HG03139 (cell line): ENCODE results near the gene PPP1R18.

ENCODE experiments used
- ATAC-seq: cut with Tn5 transposase; IDR thresholded peaks from one replicate; pipeline ENCODE4 v1.9.1; 2021; ENCODE audit not compliant: unreplicated experiment

Gene PPP1R18

DNA sequence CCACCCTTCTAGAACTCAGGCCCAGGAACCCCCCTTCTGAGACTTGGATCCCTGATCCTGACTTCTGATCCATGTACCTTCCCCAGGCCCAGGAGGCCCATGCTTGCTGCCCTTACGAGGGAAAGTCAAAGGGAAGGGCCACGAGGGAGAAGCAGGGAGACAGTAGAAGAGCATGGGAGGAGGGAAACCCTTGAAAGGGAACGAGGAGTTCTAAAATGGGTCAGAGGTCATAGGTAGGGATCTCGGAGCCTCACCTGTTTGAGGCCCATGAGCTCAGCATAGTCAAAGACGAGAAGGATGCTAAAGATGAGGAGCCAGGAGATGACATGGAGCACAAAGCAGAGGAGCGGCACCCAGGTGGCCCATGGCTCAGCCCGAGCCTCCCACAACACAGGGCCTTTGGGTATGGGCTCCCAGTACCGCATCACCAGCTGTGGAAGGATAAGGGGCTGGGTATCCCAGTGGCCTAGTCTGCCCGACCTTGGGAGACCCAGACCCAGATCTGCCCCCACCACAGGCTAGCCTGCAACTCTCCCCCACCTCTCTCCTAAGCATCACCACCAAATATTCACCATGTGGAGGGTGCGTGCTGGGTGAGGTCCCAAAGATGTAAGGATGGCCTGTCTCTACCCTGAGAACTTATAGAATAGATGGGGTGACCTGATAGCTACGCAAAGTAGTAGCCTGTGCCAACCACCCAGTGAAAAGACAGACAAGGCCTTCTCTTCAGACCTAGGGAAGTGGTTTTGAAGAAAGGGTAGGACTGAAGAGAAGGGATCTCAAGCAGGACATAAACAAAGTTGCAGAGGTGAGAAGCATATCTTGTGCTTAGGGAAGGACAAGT, 2.8 kb upstream of the PPP1R18 start:
- ATAC-seq = no peak

GRCh38 chr6:30688569-30688968, 2.1 kb upstream of the PPP1R18 start:
- no peak for ATAC-seq

DNA sequence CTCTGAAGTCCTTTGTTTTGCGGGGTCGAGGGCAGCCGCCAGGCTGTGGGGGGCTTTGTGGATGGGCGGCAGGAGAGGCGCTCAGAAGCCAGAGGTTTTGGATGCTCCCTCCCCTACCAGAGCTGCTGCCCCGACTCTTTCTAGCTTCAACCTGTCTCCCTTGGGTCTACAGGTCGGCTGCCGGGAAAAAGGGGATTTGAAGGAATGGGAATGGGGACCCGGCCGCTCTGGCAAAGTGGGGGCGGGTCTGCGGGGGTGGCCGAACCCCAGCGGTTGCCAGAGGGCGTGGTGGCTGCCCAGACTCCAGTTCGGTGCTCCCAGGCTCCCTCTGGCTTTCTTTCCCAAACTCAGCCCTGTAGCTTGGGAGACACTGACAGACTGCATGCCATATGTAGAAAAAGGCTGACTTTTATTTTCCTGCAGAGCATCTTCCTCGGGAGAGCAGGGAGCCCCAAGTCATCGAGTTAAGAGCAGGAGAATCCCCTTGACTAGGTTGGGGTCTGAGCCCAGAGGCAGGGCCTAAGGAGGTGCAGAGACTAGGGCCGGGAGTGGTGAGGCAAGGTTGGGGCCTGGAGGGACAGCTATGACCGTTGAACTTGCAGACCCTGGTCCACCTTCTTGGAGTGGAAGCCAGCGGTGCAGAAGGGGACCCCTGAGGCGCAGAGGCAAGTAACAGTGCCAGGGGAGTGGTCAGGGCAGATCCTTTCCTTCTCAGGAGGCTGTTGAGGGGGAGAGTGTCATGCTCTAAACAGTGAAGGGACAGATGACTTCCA, 1.4 kb upstream of the PPP1R18 start:
- ATAC-seq = no peak

GRCh38 chr6:30686908-30687658, 638 bp upstream of the PPP1R18 start:
- peak; percentile 35 for ATAC-seq

DNA sequence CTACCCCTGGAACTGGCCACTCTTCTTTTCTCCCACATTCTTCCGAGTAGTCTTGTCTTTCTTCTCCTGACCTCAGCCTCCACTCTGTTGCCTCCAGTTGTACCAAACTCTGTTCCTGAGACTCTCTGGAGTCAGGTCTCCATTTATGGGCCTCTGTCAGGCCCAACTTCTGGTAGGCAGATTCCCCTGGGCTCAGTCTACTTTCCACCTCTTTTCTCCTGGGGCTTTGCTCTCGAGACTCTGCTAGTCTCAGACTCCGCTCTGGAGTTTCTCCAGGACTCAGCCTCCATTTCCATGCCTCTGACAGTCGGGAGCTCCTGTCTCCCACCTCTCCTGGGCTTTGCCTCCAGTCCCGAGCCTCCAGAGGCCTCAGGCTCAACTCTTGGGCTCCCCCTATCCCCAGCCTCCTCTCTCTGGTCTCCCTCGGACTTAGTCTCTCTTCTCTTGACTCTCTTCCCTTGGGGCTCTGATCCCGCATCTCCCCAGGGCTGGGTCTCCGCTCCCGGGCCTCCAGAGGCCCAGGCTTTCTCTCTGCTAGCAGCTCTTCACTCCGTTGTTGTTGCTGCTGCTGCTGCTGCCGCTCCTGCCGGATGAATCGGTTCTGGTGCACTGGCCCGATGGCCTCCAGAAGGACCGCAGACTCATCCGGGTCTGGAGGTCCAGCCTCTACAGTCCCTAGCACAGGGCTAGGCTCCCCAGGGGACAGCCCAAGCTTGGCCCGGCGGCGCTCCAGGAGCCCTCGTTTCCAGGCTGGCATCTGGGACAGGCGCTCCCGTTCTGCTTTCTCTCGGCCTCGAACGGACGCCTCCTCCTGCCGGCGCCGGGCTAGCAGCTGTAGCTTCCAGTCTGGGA, 1.1 kb downstream of the PPP1R18 start:
- no peak for ATAC-seq

- ATAC-seq = no peak
Measured at GRCh38 chr6:30684386-30685156, 1.9 kb downstream of the PPP1R18 start.

DNA sequence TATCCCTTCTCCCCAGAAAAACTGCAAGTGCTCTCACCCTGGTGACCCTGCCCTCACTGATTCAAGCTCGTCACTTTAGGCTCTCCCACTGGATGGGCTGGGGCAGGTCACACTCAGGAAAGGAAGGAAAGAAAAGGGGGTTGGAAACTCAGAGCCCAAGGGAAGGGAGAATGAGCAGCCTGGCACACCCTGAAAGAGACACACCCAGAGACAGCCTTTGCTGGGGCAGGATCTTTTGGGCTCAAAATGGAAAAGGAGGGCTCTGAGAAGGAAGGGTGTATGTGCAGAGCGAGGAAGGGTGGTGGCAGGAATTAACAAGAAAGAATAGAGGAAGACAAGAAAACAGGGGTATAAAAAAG, 2.5 kb downstream of the PPP1R18 start:
- ATAC-seq = no peak

DNA sequence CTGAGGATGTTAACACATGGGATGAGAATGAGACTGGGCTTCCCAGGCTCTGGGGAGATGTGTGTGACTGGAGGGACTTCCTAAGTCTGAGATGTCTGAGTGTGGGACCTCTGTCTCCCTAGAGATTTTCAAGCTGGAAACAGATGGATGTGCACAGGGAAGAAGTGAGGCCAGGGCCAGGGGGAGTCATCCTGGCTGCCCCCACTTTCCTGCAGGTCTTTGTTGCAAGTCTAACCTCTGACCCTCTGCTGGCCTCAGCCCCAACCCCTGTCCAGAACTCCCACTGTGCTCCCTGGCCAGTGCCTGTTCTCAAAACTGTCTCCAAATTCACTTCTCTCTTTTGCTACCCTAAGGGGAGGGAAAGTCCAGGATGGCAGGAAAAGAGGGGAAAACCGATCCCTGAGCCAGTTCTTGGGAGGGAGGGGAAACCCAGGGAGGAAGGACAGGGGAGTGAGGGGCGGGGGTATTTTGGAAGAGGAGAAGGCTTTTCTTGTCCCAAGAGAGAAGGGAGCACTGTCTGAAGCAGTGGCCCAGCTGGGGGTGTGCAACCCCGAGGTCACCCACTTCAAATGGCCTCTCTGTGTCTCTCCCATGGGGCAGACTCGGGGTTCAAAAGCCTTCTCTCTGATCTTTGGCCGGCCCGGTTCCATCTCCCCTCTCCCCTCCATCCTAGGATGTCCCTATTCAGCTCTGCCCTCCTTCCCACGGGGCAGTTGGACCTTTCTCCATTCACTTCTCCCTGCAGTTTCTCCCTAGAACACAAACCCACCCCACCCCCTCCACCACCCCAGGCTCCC, 3.1 kb downstream of the PPP1R18 start:
- ATAC-seq = no peak

- ATAC-seq = peak; percentile 35
Measured at GRCh38 chr6:30682143-30683117, 4.0 kb downstream of the PPP1R18 start.

- no peak for ATAC-seq
Measured at GRCh38 chr6:30681766-30682142, 4.7 kb downstream of the PPP1R18 start.

DNA sequence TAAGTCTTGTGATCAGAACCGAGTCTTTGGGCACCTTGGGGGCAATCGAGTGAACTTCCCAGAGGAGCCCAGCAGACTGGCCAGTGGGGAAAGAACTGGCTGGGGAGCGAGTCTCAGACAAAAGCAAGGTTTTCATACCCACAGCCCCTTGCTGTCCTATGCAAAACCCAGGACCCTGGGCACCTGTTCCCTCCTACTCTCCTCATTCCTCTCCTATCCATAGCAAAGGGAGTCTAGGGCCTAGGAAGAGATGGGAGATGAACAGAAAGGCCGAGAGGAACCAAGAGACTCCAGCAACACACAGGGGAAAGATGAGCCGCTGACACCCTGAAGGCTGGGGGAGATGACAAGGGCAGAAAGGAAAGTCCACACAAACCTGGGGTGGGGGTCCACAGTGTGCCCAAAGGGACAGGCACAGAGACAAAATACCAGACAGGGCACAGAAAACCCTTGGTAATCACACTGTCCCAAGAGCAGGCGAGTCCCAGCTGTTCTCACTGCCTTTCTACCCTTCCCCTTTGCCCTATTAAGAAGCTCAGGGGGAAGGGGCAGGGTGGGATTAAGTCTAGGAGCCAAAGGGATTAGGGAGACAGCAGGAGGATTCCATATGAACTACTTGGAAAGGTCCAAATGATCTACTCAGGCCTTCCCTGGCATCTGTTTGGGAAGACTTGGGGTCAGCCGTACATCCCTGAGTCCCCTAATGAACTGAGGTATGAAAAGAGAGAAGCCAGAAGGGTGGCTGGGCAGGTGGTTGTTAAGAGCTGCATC, 6.5 kb downstream of the PPP1R18 start:
- no peak for ATAC-seq

GRCh38 chr6:30678964-30679726, 7.3 kb downstream of the PPP1R18 start:
- ATAC-seq = no peak

DNA sequence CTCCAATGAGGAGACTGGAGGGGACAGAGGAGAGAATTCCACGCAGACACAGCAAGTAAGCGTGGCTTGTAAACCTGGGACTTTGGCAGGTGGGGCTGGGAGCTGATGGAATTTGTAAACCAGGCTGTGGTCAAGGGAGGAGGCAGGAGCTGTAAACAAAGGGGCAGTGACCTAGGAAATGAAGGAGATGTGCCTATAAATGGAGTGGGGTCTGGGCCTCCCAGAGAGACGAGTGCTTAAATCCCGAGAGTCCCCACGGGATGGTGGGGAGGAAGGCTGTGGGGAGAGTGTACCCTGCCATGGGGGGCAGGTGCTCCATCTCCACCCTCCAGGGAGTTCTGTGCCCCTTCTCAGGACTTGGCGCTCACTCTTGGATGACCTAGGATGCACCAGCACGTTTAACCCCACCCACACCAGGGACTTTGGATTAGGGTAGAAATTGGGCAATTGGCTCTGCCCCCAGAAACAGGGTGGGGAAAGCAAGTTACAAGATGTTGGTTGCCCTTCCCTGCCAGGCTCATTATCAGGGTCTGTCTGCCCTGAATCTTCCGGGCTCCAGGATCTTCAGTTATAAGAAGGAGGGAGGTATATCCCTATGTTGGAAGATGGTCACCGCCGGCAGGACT, 9.7 kb downstream of the PPP1R18 start:
- ATAC-seq = no peak

DNA sequence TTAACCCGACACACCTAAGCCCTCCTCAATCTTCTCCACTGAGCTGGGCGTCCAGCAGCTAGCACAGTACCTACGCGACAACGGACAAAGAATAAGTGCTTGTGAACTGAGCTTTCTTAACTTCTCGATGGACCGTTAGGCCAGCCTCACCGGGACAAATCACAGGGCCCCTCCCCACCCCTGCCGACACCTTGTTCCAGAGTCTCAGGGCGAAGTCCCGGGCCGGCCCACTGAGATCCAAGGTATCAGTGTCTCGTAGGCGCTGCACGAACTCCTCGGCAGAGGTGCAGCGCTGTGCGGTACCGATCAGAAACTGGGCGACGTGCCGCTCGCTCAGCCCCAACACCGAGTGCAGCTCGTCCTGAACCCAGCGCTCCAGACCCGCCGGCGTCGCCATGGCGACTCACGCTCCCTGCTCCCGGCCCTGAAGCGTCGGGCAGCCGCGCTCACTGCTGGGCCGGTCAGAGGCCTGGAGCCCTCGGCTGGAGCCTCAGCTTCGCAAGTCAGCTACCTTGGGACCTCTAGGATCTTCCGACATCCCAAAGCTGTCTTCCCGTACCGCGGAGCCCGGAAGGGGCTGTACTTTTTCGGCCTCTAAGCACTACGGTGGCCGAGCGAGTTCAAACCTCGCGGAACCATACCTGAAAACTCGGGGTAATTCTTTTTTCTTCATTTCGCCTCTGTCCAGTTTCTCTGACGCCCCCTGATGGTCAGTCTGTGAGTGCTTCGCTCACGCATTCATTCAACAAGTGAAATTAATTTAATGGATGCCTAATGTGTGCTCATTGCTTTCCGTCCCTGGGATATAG, 13.8 kb downstream of the PPP1R18 start, which contains the start of gene DHX16:
TSS of gene DHX16 (minus strand) at position 562 of the 809 bp plus-strand sequence. CDS start at position 397, 165 bp downstream.
- ATAC-seq = peak; percentile 53
